BE2C (cell line): ENCODE data around the gene ARHGAP28.
"Not testable (repeated sequence)": the region's sequence is repeated elsewhere in the genome, so short reads cannot be mapped to it uniquely, and the experiment has no call there.

Source experiments
- DNase-seq: peaks from one replicate; pipeline ENCODE4 v3.0.0-alpha.2; 2020
- H3K27me3 ChIP-seq: fragments of 250-450 bp; sonication (Bioruptor Pico); 2 replicates; pipeline ENCODE4 v1.5.1; 2020; ENCODE audit warnings: mild to moderate bottlenecking
- H3K36me3 ChIP-seq: fragments of 250-450 bp; sonication (Bioruptor Pico); 2 replicates; pipeline ENCODE4 v1.5.1; 2020; ENCODE audit warnings: mild to moderate bottlenecking
- H3K4me1 ChIP-seq: fragments of 250-450 bp; sonication (Bioruptor Pico); 2 replicates; pipeline ENCODE4 v1.5.1; 2020
- H3K4me3 ChIP-seq: 2 replicates; pipeline ENCODE4 v1.5.1; 2011; ENCODE audit warnings: low read depth, low read length
- H3K9me3 ChIP-seq: fragments of 250-450 bp; sonication (Bioruptor Pico); 2 replicates; pipeline ENCODE4 v1.5.1; 2020
- TF ChIP-seq, protein P1 (sequence below): IDR thresholded peaks from 2 replicates; pipeline ENCODE4 v1.5.1; 2012; ENCODE audit warnings: mild to moderate bottlenecking, low read depth, low read length

Gene ARHGAP28

DNA sequence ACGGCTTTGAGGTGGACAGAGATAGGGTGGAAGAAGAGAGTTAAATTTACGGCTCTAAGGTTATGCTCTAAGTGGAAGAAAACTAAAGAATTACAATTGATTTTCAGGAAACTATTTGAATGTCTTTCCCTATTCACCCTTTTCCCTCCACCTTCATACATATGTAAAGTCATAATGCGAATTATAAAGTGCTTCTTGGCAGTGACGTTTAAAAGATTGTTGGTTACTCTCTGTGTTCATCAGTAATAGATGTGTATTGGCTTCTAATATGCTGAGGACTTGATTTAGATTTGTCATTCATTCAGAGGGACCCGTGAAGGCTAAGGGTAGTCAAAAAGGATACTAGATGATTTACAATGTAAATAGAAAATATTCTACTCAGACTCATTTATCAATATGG, 63.9 kb downstream of the ARHGAP28 start:
- H3K27me3 ChIP-seq: no peaks in the 10 kb centered on the region
- no peak overlapping the region for H3K4me3 ChIP-seq
- H3K36me3 ChIP-seq: no peaks in the 10 kb centered on the region
- no peaks in the 10 kb centered on the region for H3K4me1 ChIP-seq
- TF ChIP-seq, protein P1, sequence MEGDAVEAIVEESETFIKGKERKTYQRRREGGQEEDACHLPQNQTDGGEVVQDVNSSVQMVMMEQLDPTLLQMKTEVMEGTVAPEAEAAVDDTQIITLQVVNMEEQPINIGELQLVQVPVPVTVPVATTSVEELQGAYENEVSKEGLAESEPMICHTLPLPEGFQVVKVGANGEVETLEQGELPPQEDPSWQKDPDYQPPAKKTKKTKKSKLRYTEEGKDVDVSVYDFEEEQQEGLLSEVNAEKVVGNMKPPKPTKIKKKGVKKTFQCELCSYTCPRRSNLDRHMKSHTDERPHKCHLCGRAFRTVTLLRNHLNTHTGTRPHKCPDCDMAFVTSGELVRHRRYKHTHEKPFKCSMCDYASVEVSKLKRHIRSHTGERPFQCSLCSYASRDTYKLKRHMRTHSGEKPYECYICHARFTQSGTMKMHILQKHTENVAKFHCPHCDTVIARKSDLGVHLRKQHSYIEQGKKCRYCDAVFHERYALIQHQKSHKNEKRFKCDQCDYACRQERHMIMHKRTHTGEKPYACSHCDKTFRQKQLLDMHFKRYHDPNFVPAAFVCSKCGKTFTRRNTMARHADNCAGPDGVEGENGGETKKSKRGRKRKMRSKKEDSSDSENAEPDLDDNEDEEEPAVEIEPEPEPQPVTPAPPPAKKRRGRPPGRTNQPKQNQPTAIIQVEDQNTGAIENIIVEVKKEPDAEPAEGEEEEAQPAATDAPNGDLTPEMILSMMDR: no peak
- no peak for DNase-seq
- H3K9me3 ChIP-seq: no peaks in the 10 kb centered on the region

DNA sequence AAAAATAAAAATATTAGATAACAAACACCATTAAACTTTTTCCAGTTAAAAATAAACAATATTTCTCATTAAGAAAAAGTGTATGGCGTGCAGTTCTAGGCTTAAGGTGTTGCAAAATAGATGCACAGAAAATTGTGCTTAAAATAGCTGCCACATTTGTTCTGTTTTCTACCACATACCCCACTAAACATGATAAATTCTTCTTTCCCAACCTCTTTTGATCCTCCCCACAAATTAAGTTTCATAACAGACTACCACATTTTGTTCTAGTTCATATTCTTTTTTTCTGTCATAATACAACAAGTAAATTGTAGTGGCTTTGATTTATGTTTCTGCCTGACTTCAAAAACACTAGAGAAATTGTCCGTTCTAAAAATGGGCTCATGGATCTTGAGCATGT, 64.5 kb downstream of the ARHGAP28 start:
- Histone ChIP-seq H3K4me3 (no peak overlapping the region), H3K9me3 (no peaks in the 10 kb centered on the region), H3K4me1 (no peaks in the 10 kb centered on the region), H3K27me3 (no peaks in the 10 kb centered on the region), H3K36me3 (no peaks in the 10 kb centered on the region)
- TF ChIP-seq, protein P1: no peak
- DNase-seq: no peak

DNA sequence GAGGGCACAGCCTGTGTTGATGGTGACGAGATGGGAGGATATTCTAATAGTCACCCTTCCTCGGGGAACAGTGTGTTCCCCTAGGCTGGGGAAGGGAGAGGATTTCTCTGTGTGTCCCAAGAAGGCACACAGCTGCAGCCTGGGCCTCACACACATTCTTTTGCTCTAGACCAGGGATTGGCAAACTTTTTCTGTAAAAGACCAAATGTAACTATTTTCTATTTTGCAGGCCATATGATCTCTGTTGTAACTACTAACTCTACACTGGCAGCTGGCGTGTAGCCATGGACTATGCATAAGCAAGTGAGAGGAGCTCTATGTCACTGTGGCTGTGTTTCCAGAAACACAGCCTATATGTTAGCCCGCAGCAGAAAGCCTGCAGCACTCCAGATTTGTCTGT, 65.8 kb downstream of the ARHGAP28 start:
- Histone ChIP-seq H3K36me3 (no peaks in the 10 kb centered on the region), H3K4me1 (no peaks in the 10 kb centered on the region), H3K27me3 (no peaks in the 10 kb centered on the region), H3K4me3 (no peak overlapping the region), H3K9me3 (no peaks in the 10 kb centered on the region)
- DNase-seq: no peak
- TF ChIP-seq, protein P1: no peak

DNA sequence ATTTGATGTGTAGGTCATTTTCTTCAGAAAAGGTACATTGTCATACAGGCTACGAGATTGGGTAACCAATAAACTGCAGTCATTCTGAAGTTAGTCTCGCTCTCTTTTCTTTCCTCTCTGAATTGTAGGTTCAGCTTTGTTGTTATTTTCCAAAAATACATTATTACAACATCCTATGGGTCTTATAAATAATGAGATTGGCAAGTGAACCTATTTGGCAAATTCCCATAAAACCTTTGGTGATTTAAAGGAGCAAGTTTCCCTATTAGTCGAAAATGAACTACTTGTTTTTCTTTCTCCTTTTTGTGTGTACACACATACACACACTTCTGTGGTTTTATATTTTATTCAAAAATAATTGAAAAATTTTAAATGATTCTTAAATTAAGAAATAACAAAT, 67.0 kb downstream of the ARHGAP28 start:
- Histone ChIP-seq H3K9me3 (no peaks in the 10 kb centered on the region), H3K4me3 (no peak overlapping the region), H3K4me1 (no peaks in the 10 kb centered on the region), H3K36me3 (no peaks in the 10 kb centered on the region), H3K27me3 (no peaks in the 10 kb centered on the region)
- TF ChIP-seq, protein P1: no peak
- DNase-seq: no peak

DNA sequence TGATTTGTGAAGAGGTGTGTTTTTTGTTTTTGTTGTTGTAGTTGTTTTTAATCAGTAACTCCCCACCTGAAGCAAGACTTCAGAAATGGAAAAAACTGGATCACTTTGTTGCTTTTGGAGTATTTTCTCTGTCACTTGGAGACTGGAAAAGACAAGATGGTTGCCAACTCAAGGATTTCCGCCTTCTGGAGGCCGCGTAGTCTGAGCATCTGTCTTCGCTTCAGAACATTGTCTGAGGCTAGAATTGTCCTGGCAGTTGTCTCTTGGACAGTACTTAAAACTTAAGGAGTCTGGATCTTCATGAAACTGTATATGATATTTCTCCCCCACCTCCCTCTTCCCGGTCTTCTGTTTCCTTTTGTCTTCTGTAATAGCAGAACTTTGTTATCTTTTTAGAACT, 67.7 kb downstream of the ARHGAP28 start:
- no peaks in the 10 kb centered on the region for H3K27me3 ChIP-seq
- no peaks in the 10 kb centered on the region for H3K36me3 ChIP-seq
- TF ChIP-seq, protein P1: no peak
- no peaks in the 10 kb centered on the region for H3K4me1 ChIP-seq
- no peaks in the 10 kb centered on the region for H3K9me3 ChIP-seq
- no peak overlapping the region for H3K4me3 ChIP-seq
- DNase-seq: no peak

DNA sequence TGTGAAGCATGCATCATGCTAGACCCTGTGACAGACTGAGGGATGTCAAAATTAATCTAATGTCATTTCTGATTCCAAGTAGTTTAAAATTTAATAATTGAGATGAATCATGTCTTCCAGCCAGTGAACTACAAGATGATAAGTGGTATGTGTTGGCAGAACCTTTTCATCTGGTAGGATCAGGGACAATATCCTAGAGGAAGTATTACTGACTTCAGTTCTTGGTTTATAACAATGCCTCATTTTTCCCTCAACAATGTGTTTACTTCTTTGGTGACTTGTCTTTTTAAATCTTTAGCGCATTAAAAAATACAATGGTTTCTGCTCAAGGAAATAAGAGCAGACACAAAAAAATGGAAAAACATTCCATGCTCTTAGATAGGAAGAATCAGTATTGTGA, 69.4 kb downstream of the ARHGAP28 start:
- Histone ChIP-seq H3K4me1 (no peaks in the 10 kb centered on the region), H3K36me3 (no peaks in the 10 kb centered on the region), H3K27me3 (no peaks in the 10 kb centered on the region), H3K9me3 (no peaks in the 10 kb centered on the region), H3K4me3 (no peak overlapping the region)
- no peak for DNase-seq
- TF ChIP-seq, protein P1: no peak

DNA sequence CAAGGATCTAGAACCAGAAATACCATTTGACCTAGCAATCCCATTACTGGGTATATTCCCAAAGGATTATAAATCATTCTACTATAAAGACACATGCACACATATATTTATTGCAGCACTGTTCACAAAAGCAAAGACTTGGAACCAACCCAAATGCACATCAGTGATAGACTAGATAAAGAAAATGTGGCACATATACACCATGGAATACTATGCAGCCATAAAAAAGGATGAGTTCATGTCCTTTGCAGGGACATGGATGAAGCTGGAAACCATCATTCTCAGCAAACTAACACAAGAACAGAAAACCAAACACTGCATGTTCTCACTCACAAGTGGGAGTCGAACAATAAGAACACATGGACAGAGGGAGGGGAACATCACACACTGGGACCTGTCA, 70.8 kb downstream of the ARHGAP28 start:
- H3K4me1 ChIP-seq, H3K27me3 ChIP-seq, H3K4me3 ChIP-seq, DNase-seq, H3K36me3 ChIP-seq, H3K9me3 ChIP-seq: not testable (repeated sequence)
